HAP-1 (cell line): ENCODE data around the gene TBPL1.

Experiments used
- DNase-seq, 2 experiments: peaks; one replicate each; pipeline ENCODE4 v3.0.0-alpha.2; 2016 to 2020; ENCODE audit warnings: low spot score in 2 of 2
- H3K27me3 ChIP-seq: fragments of 250-450 bp; sonication (Bioruptor Pico); 2 replicates; pipeline ENCODE4 v1.5.1; 2020; ENCODE audit warnings: low read depth, mild to moderate bottlenecking, moderate library complexity
- H3K36me3 ChIP-seq: fragments of 250-450 bp; sonication (Bioruptor Pico); replicated peaks from 2 replicates; pipeline ENCODE4 v1.5.1; 2020; ENCODE audit warnings: mild to moderate bottlenecking
- H3K4me1 ChIP-seq: fragments of 250-450 bp; sonication (Bioruptor Pico); 2 replicates; pipeline ENCODE4 v1.5.1; 2020; ENCODE audit warnings: mild to moderate bottlenecking
- H3K4me3 ChIP-seq: fragments of 250-450 bp; sonication (Bioruptor Pico); 2 replicates; pipeline ENCODE4 v1.5.1; 2020; ENCODE audit warnings: mild to moderate bottlenecking, moderate library complexity
- H3K9me3 ChIP-seq: fragments of 250-450 bp; sonication (Bioruptor Pico); 2 replicates; pipeline ENCODE4 v1.5.1; 2020; ENCODE audit warnings: mild to moderate bottlenecking, moderate library complexity
- in situ Hi-C: fragments of 300-500 bp; cut with MboI; formaldehyde crosslinking; loops from 3 replicates; pipeline ENCODE4 v1.14.3; 2020; ENCODE audit warnings: low sequenced_read_pairs, inconsistent platforms, mixed read lengths

TBPL1 gene

DNA sequence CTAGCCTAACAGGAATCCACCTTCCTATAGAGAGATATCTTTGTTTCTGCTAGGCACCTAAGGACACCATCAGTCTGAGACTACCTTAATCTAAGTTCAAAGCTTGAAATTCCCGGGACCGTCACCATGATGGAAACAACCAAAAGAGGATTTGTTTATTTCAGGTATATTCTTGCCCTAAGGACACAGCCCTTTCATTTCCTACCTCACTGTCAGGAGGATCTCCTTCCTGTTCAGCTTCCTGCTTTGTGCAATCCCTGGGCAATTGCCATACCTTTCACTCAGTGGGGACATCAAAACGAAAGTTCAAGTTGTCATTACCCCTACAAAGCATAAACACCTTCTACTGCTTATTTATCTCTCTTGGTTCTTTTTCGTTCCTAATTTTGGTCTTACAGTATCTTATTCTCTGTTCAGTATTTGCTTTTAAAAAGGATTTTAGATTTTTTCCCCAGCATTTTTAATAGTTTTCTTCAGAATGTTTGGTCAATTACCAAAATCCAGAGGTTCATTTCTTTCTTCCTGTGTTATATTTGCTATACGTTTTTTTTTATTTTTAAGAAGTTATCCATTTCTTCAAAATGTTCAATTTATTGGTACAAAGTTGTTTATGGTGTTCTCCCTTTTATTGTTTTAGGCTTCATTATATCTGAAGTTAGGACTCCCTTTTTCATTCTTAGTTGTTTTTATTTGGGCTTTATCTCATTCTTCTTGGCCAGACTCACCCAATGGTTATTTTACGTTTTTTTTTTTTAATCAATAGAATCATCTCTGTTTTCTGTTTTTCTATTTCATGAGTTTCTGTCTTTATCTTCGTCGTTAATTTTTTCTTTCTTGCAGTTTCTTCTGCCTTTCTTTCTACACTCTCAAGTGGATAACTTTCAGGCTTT lies 13.0 kb upstream of the TBPL1 start:
- DNase-seq = no peak
- no peaks in the 10 kb centered on the region for H3K36me3 ChIP-seq
- in situ Hi-C loops = no loop called here
- H3K27me3 ChIP-seq = peaks cover 3% of the 10 kb centered on the region; the same call in 1 of the 2 replicates
- H3K4me3 ChIP-seq = no peak overlapping the region
- no peaks in the 10 kb centered on the region for H3K4me1 ChIP-seq
- no peaks in the 10 kb centered on the region for H3K9me3 ChIP-seq

- Histone ChIP-seq H3K4me3 (no peak overlapping the region), H3K9me3 (no peaks in the 10 kb centered on the region), H3K27me3 (peaks cover 18% of the 10 kb centered on the region; the same call in 1 of the 2 replicates), H3K4me1 (no peaks in the 10 kb centered on the region), H3K36me3 (no peaks in the 10 kb centered on the region)
- no peak for DNase-seq
- in situ Hi-C loops = no loop called here
Measured at GRCh38 chr6:133945158-133945557, 7.9 kb upstream of the TBPL1 start.

DNA sequence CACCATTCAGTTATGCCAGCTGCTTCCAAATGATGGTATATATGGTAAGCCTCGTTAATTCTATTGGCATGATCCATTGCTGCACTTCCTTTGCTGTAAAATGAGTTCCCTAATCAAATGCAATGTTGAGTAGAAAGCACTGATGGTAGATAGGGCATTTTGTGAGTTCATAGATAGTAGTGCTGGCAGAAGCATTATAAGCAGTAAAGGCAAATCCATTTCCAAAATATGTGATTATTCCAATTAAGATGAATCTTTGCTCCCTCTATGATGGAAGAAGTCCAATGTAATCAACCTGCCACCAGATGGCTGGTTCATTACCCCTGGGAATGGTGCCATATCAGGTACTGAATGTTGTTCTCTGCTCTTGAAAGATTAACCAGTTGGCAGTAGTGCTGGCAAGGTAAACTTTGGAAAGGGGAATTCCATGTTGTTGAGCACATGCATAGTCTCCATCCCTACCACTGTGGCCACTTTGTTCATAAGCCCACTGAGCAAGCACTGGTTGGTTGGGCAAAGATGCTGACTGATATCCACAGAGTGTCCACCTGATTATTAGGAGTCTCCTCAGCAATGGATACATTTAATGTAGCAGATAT lies 5.6 kb upstream of the TBPL1 start:
- H3K4me3 ChIP-seq = no peak overlapping the region
- DNase-seq = no peak
- peaks cover 4% of the 10 kb centered on the region for H3K4me1 ChIP-seq
- H3K9me3 ChIP-seq = no peaks in the 10 kb centered on the region; the same call in 1 of the 2 replicates
- peaks cover 22% of the 10 kb centered on the region; the same call in 1 of the 2 replicates for H3K27me3 ChIP-seq
- in situ Hi-C loops = no loop called here
- no peaks in the 10 kb centered on the region for H3K36me3 ChIP-seq

DNA sequence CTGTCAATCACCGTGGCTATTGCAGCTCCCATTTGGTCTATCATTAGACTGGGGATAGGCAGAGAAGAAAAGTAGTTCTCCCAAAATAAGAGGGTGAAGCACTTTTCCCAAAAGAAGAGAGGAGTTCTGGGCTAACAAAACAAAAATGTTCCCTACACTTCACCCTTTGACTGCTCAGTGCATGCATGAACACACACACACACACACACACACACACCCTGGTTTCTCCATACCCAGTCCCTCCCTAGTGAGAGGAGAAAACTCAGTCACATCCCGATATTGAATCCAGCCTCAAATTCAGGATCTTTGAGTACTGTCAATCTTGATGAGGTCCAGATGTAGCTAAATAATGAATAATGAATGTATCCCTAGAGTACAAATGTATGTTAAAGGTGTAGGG lies 4.6 kb upstream of the TBPL1 start:
- in situ Hi-C loops = no loop called here
- H3K4me1 ChIP-seq = peaks cover 4% of the 10 kb centered on the region
- H3K9me3 ChIP-seq = no peaks in the 10 kb centered on the region; the same call in 1 of the 2 replicates
- DNase-seq = no peak
- H3K27me3 ChIP-seq = peaks cover 22% of the 10 kb centered on the region; the same call in 1 of the 2 replicates
- H3K4me3 ChIP-seq = no peak overlapping the region
- H3K36me3 ChIP-seq = no peaks in the 10 kb centered on the region

- H3K4me3 ChIP-seq = no peak overlapping the region
- in situ Hi-C loops = no loop called here
Measured at GRCh38 chr6:133951227-133951626, 1.8 kb upstream of the TBPL1 start.

DNA sequence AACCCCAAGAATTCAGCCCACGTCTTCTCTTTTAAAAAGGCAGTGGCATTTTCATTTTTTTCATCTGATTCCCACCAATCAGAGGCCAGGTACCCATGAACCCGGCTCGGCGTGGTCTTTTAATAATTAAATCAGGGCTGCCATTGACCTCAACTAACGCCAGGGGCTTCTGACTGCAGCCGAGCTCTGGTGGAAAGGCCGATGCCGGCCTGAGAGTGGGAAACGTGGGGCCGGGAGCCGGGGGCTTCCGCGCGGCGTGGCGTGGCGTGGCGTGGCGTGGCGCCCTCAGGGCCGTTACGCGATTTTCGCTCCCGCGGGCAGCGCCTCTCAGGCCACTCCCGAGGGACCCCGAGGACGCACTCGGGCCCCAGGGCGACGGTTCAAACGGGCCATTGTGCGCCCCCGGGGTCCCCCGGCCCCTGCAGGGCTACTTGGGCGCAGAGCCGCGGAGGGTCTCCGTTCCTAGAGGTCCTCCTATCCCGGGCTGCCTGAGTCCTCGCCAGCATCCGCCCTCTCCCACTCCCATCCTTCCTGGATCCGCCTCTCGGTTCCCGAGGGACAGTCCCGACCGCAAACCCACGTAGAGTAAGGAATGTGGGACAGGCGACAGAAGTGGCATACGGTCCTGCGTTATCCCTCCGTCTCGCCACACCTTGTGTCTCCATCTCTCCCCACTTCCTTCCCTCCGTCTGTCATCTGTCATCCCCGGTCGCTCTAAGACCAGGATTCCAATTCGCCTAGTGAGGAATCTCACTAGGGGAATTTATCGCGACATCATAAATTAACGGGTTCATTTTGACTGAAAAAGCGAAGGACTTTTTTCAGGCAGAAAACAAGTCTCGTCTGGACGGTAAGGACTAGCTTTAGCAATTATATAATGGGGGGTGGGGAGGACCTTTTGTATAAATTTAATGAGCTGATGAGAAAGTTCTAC lies 876 bp upstream of the TBPL1 start:
- DNase-seq = peak; percentile 62 to 72
- Histone ChIP-seq H3K4me3 (peak overlapping the region; percentile 91), H3K4me1 (peaks cover 17% of the 10 kb centered on the region), H3K27me3 (peaks cover 10% of the 10 kb centered on the region; the same call in 1 of the 2 replicates), H3K9me3 (no peaks in the 10 kb centered on the region; the same call in 1 of the 2 replicates), H3K36me3 (no peaks in the 10 kb centered on the region; the same call in 1 of the 2 replicates)
- in situ Hi-C loops = no loop called here

More at GRCh38 chr6:133951227-133951626, 1.8 kb upstream of the TBPL1 start:
- Histone ChIP-seq H3K36me3 (no peaks in the 10 kb centered on the region; the same call in 1 of the 2 replicates), H3K9me3 (no peaks in the 10 kb centered on the region; the same call in 1 of the 2 replicates), H3K4me1 (peaks cover 17% of the 10 kb centered on the region), H3K27me3 (peaks cover 17% of the 10 kb centered on the region; the same call in 1 of the 2 replicates)
- DNase-seq = no peak

DNA sequence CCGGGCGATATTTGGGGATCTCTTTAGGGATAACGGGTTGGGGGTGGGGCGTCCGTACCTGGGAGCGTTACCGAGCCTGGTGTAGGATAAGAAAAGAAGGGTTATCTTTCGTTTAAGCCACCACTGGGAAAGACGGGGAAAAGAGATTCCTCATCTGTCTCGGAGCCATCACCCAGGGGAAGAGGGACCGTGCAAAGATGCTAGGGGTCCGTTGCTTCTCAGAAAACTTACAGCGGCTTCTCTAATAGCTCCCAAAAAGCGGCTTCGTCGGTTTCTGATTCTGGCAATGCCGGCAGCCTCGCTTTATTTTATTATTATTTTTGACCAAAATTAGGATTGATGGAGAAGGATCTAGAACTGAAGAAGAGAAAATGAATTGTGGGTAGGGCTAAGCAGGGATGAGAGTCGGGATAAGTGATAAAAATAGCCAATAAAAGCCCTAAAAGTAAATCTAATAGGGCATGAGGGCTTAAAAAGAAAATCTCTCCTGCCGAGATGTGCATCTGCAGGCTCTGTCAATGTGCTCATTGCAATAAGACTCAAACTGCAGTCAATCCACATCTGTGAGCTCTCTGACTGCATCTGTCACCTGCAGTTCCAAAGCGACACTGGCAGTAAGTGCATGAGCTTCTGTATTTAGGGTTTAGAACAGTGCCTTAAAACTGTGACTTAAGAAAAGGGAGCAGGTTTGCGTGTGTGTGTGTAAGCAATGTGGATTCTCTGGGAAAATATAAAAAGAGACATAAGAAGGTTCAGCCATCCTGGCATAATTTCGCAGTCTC lies 801 bp downstream of the TBPL1 start:
- no peak for DNase-seq
- Histone ChIP-seq H3K4me1 (peaks cover 17% of the 10 kb centered on the region), H3K27me3 (peaks cover 9% of the 10 kb centered on the region; the same call in 1 of the 2 replicates), H3K4me3 (peak overlapping the region; percentile 91), H3K9me3 (no peaks in the 10 kb centered on the region; the same call in 1 of the 2 replicates), H3K36me3 (no peaks in the 10 kb centered on the region; the same call in 1 of the 2 replicates)
- in situ Hi-C loops = no loop called here

DNA sequence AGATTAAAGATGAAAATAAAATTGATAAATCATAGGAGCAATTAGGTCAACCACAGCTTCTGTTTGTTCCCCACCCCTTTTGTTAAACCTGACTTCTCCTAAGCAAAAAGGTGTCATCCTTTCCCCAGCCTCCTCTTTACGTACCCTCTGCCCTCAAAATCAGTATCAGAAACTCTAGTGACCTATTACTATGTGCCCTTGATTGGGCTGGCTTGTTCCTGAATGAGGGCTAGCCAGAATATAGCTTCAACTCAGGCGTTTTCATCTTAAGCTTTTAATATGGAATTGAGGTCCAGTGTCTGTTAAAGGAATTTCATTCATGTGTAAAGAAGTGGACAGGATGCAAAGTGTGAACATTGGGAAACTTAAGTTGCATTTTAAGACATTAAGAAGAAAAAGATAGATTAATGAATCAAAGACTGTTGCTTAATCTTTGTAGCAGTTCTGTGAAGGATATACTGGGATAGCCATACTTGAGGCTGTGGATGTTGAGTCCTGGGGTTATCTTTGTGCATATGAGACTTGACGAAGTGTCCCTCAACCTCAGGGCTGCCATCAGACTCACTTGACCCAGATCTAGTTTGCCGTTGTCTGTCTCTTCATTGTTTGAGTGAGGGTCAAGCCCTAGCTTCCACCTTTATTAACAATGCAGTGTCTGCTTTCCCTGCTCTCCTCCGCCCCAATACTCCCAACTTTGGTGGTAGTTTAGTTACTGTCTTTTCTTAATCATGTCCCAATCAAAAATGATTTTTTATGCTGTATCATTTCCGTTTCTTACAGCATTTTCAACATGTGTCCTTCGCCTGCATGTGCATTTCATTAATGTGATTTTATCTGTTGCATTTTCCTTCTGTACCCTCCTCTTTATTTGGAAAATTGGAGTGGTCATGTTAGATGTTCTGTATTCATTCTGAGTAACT lies 1.9 kb downstream of the TBPL1 start:
- no peaks in the 10 kb centered on the region; the same call in 1 of the 2 replicates for H3K36me3 ChIP-seq
- H3K4me3 ChIP-seq = no peak overlapping the region
- H3K4me1 ChIP-seq = peaks cover 17% of the 10 kb centered on the region
- H3K27me3 ChIP-seq = peaks cover 4% of the 10 kb centered on the region; the same call in 1 of the 2 replicates
- no peaks in the 10 kb centered on the region; the same call in 1 of the 2 replicates for H3K9me3 ChIP-seq
- in situ Hi-C loops = no loop called here
- DNase-seq = no peak

GRCh38 chr6:133955582-133956415 lies 2.8 kb downstream of the TBPL1 start:
- H3K4me3 ChIP-seq = no peak overlapping the region
- in situ Hi-C loops = no loop called here

DNA sequence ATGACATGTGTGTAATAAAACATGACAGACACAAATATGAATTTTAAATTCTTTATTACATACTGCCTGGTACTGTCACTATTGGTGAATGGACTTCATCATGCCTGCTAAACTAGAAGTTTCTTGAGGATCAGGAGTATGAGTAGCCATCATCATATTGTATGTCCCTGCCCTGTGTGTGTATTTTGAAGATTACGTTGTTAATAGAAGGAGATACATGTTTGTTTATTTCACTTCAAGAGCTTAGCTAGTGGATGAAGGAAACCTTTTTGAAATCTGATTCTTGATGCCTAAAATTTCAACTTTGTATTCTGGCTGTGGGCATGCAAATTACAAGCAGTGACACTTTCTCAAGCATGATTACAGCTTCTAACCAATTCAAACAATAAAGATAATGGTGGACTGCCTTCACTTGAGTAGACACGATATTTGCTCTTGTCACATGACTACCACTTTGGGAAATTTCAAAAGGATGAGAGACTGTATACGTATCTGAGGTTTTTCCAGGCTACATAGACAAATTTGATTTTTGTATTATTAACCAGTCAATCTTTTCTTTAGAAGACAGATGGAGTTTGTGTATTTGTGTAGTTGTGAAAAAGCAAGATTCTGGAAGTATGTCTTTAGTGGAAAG lies 3.5 kb downstream of the TBPL1 start:
- Histone ChIP-seq H3K36me3 (no peaks in the 10 kb centered on the region; the same call in 1 of the 2 replicates), H3K9me3 (no peaks in the 10 kb centered on the region; the same call in 1 of the 2 replicates), H3K4me1 (peaks cover 16% of the 10 kb centered on the region), H3K27me3 (0 out of 2 replicates have a peak, but pooled peaks cover under 1% of the 10 kb centered on the region), H3K4me3 (no peak overlapping the region)
- in situ Hi-C loops = no loop called here
- DNase-seq = no peak

More at GRCh38 chr6:133955582-133956415, 2.8 kb downstream of the TBPL1 start:
- no peak for DNase-seq
- no peaks in the 10 kb centered on the region; the same call in 1 of the 2 replicates for H3K9me3 ChIP-seq
- peaks cover 17% of the 10 kb centered on the region for H3K4me1 ChIP-seq
- H3K36me3 ChIP-seq = no peaks in the 10 kb centered on the region; the same call in 1 of the 2 replicates
- H3K27me3 ChIP-seq = 0 out of 2 replicates have a peak, but pooled peaks cover 4% of the 10 kb centered on the region

DNA sequence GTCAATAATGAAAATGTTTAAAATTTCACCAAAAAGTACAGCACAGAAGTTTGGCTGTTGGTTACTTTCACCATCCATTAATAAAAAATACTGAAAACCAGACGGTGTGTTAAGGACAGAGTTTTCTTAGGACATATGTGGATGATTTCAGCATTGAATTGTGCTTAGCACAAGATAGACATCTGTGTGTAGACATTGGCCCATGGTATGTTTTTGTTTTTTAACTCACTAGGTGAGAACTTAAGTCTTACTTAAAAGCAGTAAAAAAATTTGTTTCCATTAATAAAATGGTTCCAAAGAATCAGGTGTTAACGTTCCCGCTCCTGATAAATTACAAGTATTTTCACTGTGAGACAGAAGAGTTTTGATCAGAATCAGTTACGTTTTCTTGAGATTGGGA lies 4.2 kb downstream of the TBPL1 start:
- H3K4me3 ChIP-seq = no peak overlapping the region
- H3K9me3 ChIP-seq = no peaks in the 10 kb centered on the region
- DNase-seq = no peak
- H3K36me3 ChIP-seq = no peaks in the 10 kb centered on the region; the same call in 1 of the 2 replicates
- peaks cover 19% of the 10 kb centered on the region for H3K4me1 ChIP-seq
- no peaks in the 10 kb centered on the region for H3K27me3 ChIP-seq
- in situ Hi-C loops = no loop called here
